ENCODE data around the gene DNAJC1.
"Not testable (repeated sequence)": the region's sequence is repeated elsewhere in the genome, so short reads cannot be mapped to it uniquely, and the experiment has no call there.

The DNAJC1 gene

GRCh38 chr10:21831986-21832820 lies 171.3 kb downstream of the DNAJC1 start:
- DNase-seq, result no peak
- no peaks in the 10 kb centered on the region for H3K4me1 Mint-ChIP-seq
- no peaks in the 10 kb centered on the region for H3K27me3 Mint-ChIP-seq
- H3K36me3 Mint-ChIP-seq, result peaks cover 53 to 88% of the 10 kb centered on the region in 2 donors
- no peak for ATAC-seq (replicated peaks)
- H3K4me3 Mint-ChIP-seq, result no peak overlapping the region
- H3K27ac Mint-ChIP-seq, result no peak overlapping the region
- peaks cover 29 to 34% of the 10 kb centered on the region in 2 donors for H3K9me3 Mint-ChIP-seq

GRCh38 chr10:21830037-21830436 lies 173.5 kb downstream of the DNAJC1 start:
- Mint-ChIP-seq H3K4me1 (no peaks in the 10 kb centered on the region), H3K27me3 (no peaks in the 10 kb centered on the region), H3K4me3 (no peak overlapping the region), H3K9me3 (peaks cover 29 to 41% of the 10 kb centered on the region in 2 donors), H3K27ac (no peak overlapping the region), H3K36me3 (peaks cover 51 to 86% of the 10 kb centered on the region in 2 donors)
- DNase-seq, result no peak
- no peak for ATAC-seq (replicated peaks)

- Mint-ChIP-seq H3K27ac (no peak overlapping the region), H3K36me3 (peaks cover 42 to 71% of the 10 kb centered on the region in 2 donors), H3K9me3 (peaks cover 28 to 43% of the 10 kb centered on the region in 2 donors), H3K4me1 (no peaks in the 10 kb centered on the region), H3K27me3 (no peaks in the 10 kb centered on the region), H3K4me3 (no peak overlapping the region)
- DNase-seq (no peak), ATAC-seq (replicated peaks) (no peak)
Measured at GRCh38 chr10:21827308-21827707, 176.2 kb downstream of the DNAJC1 start.

- no peak overlapping the region for H3K27ac Mint-ChIP-seq
- no peak overlapping the region for H3K4me3 Mint-ChIP-seq
- no peaks in the 10 kb centered on the region for H3K4me1 Mint-ChIP-seq
- no peaks in the 10 kb centered on the region for H3K27me3 Mint-ChIP-seq
- H3K9me3 Mint-ChIP-seq, result peaks cover 26 to 37% of the 10 kb centered on the region in 2 donors
- ATAC-seq (replicated peaks) (no peak), DNase-seq (no peak)
- peaks cover 40 to 65% of the 10 kb centered on the region in 2 donors for H3K36me3 Mint-ChIP-seq
Measured at GRCh38 chr10:21826725-21827124, 176.8 kb downstream of the DNAJC1 start.

GRCh38 chr10:21825345-21825744 lies 178.2 kb downstream of the DNAJC1 start:
- Mint-ChIP-seq H3K4me1 (no peaks in the 10 kb centered on the region), H3K9me3 (peaks cover 24 to 29% of the 10 kb centered on the region in 2 donors), H3K36me3 (peaks cover 32 to 59% of the 10 kb centered on the region in 2 donors), H3K27ac (no peak overlapping the region), H3K27me3 (no peaks in the 10 kb centered on the region), H3K4me3 (no peak overlapping the region)
- ATAC-seq (replicated peaks) (no peak), DNase-seq (no peak)

- H3K27me3 Mint-ChIP-seq, result no peaks in the 10 kb centered on the region
- H3K27ac Mint-ChIP-seq, result no peak overlapping the region
- ATAC-seq (replicated peaks), result no peak
- no peaks in the 10 kb centered on the region for H3K4me1 Mint-ChIP-seq
- peaks cover 19 to 23% of the 10 kb centered on the region in 2 donors for H3K9me3 Mint-ChIP-seq
- H3K36me3 Mint-ChIP-seq, result peaks cover 26 to 53% of the 10 kb centered on the region in 2 donors
- no peak for DNase-seq
- H3K4me3 Mint-ChIP-seq, result no peak overlapping the region
Measured at GRCh38 chr10:21824409-21824808, 179.1 kb downstream of the DNAJC1 start.

- H3K36me3 Mint-ChIP-seq, result peaks cover 21 to 47% of the 10 kb centered on the region in 2 donors
- DNase-seq, result no peak
- H3K4me3 Mint-ChIP-seq, result no peak overlapping the region
- H3K4me1 Mint-ChIP-seq, result no peaks in the 10 kb centered on the region
- H3K27me3 Mint-ChIP-seq, result no peaks in the 10 kb centered on the region
- no peak overlapping the region for H3K27ac Mint-ChIP-seq
- peaks cover 16 to 23% of the 10 kb centered on the region in 2 donors for H3K9me3 Mint-ChIP-seq
- no peak for ATAC-seq (replicated peaks)
Measured at GRCh38 chr10:21823617-21824016, 179.9 kb downstream of the DNAJC1 start.

GRCh38 chr10:21822273-21822672 lies 181.3 kb downstream of the DNAJC1 start:
- H3K4me1 Mint-ChIP-seq; H3K27me3 Mint-ChIP-seq; DNase-seq; H3K27ac Mint-ChIP-seq; ATAC-seq (replicated peaks); H3K4me3 Mint-ChIP-seq: not testable (repeated sequence)
- H3K36me3 Mint-ChIP-seq, result peaks cover 28 to 45% of the 10 kb centered on the region in 2 donors
- peaks cover 16 to 22% of the 10 kb centered on the region in 2 donors for H3K9me3 Mint-ChIP-seq

GRCh38 chr10:21820952-21821351 lies 182.6 kb downstream of the DNAJC1 start:
- H3K27me3 Mint-ChIP-seq, result no peaks in the 10 kb centered on the region
- ATAC-seq (replicated peaks) (no peak), DNase-seq (no peak)
- no peak overlapping the region for H3K4me3 Mint-ChIP-seq
- H3K9me3 Mint-ChIP-seq, result peaks cover 11 to 14% of the 10 kb centered on the region in 2 donors
- H3K36me3 Mint-ChIP-seq, result peaks cover 20 to 36% of the 10 kb centered on the region in 2 donors
- H3K4me1 Mint-ChIP-seq, result no peaks in the 10 kb centered on the region
- H3K27ac Mint-ChIP-seq, result no peak overlapping the region

GRCh38 chr10:21818416-21818815 lies 185.1 kb downstream of the DNAJC1 start:
- peaks cover 6 to 15% of the 10 kb centered on the region in 2 donors for H3K4me1 Mint-ChIP-seq
- peaks cover 22 to 31% of the 10 kb centered on the region in 2 donors for H3K36me3 Mint-ChIP-seq
- H3K27ac Mint-ChIP-seq; H3K4me3 Mint-ChIP-seq; ATAC-seq (replicated peaks); H3K9me3 Mint-ChIP-seq; DNase-seq; H3K27me3 Mint-ChIP-seq: not testable (repeated sequence)

- Mint-ChIP-seq H3K27me3 (no peaks in the 10 kb centered on the region), H3K36me3 (peaks cover 22 to 28% of the 10 kb centered on the region in 2 donors), H3K9me3 (peaks cover 0 to 6% of the 10 kb centered on the region in 2 donors)
Measured at GRCh38 chr10:21814866-21815265, 188.7 kb downstream of the DNAJC1 start.

GRCh38 chr10:21813946-21814345 lies 189.6 kb downstream of the DNAJC1 start:
- H3K4me1 Mint-ChIP-seq, result peaks cover 6 to 15% of the 10 kb centered on the region in 2 donors
- peaks cover 22 to 28% of the 10 kb centered on the region in 2 donors for H3K36me3 Mint-ChIP-seq
- no peak overlapping the region for H3K4me3 Mint-ChIP-seq
- DNase-seq (no peak), ATAC-seq (replicated peaks) (peak; percentile 82 to 83)
- no peak overlapping the region for H3K27ac Mint-ChIP-seq
- no peaks in the 10 kb centered on the region for H3K27me3 Mint-ChIP-seq
- peaks cover 0 to 6% of the 10 kb centered on the region in 2 donors for H3K9me3 Mint-ChIP-seq

More at GRCh38 chr10:21814866-21815265, 188.7 kb downstream of the DNAJC1 start:
- Mint-ChIP-seq H3K4me3 (no peak overlapping the region), H3K27ac (no peak overlapping the region), H3K4me1 (peaks cover 6 to 15% of the 10 kb centered on the region in 2 donors)
- ATAC-seq (replicated peaks), result no peak
- DNase-seq, result no peak

GRCh38 chr10:21811245-21811585 lies 192.3 kb downstream of the DNAJC1 start:
- Mint-ChIP-seq H3K9me3 (peaks cover 0 to 6% of the 10 kb centered on the region in 2 donors), H3K36me3 (peaks cover 14% of the 10 kb centered on the region in 2 donors), H3K4me1 (peaks cover 6 to 15% of the 10 kb centered on the region in 2 donors), H3K27ac (no peak overlapping the region), H3K27me3 (no peaks in the 10 kb centered on the region), H3K4me3 (no peak overlapping the region)
- ATAC-seq (replicated peaks), result no peak
- DNase-seq, result no peak

GRCh38 chr10:21810582-21811244 lies 192.8 kb downstream of the DNAJC1 start:
- peaks cover 6 to 15% of the 10 kb centered on the region in 2 donors for H3K4me1 Mint-ChIP-seq
- no peaks in the 10 kb centered on the region for H3K27me3 Mint-ChIP-seq
- no peak overlapping the region for H3K4me3 Mint-ChIP-seq
- no peak overlapping the region for H3K27ac Mint-ChIP-seq
- H3K36me3 Mint-ChIP-seq, result peaks cover 12 to 16% of the 10 kb centered on the region in 2 donors
- H3K9me3 Mint-ChIP-seq, result peaks cover 0 to 6% of the 10 kb centered on the region in 2 donors
- DNase-seq (no peak), ATAC-seq (replicated peaks) (no peak)
